Measurements from ENCODE around the gene LITAF. TPM values are rescaled to one million over a fixed set of nuclear protein-coding genes. Genes with fewer than 3 reads are reported as not detected.

LITAF gene
- total RNA-seq, 1 donor from 2014 or later = 5.3 TPM

- DNase-seq (ENCODE audit: low read depth) = no peak
Measured at GRCh38 chr16:11554053-11554452, 32.7 kb downstream of the LITAF start.

- no peak for DNase-seq (ENCODE audit: low read depth)
Measured at GRCh38 chr16:11553371-11553770, 33.3 kb downstream of the LITAF start.

- DNase-seq (ENCODE audit: low read depth) = no peak
Measured at GRCh38 chr16:11552440-11552839, 34.3 kb downstream of the LITAF start.

GRCh38 chr16:11551842-11552241, 34.9 kb downstream of the LITAF start:
- DNase-seq (ENCODE audit: low read depth) = no peak

- peak; percentile 28 for DNase-seq (ENCODE audit: low read depth)
Measured at GRCh38 chr16:11550791-11551498, 35.8 kb downstream of the LITAF start.

GRCh38 chr16:11547118-11547916, 39.4 kb downstream of the LITAF start:
- no peak for DNase-seq (ENCODE audit: low read depth)

- peak; percentile 64 for DNase-seq (ENCODE audit: low read depth)
Measured at GRCh38 chr16:11546608-11547061, 40.1 kb downstream of the LITAF start.

GRCh38 chr16:11543661-11544393, 42.9 kb downstream of the LITAF start:
- no peak for DNase-seq (ENCODE audit: low read depth)

- no peak for DNase-seq (ENCODE audit: low read depth)
Measured at GRCh38 chr16:11542069-11542744, 44.5 kb downstream of the LITAF start.

- DNase-seq (ENCODE audit: low read depth) = no peak
Measured at GRCh38 chr16:11539641-11540050, 47.1 kb downstream of the LITAF start.

GRCh38 chr16:11538880-11539279, 47.8 kb downstream of the LITAF start:
- no peak for DNase-seq (ENCODE audit: low read depth)

GRCh38 chr16:11536104-11536866, 50.4 kb downstream of the LITAF start:
- DNase-seq (ENCODE audit: low read depth) = no peak

- DNase-seq (ENCODE audit: low read depth) = no peak
Measured at GRCh38 chr16:11535494-11535893, 51.2 kb downstream of the LITAF start.

GRCh38 chr16:11534262-11534661, 52.5 kb downstream of the LITAF start:
- no peak for DNase-seq (ENCODE audit: low read depth)

GRCh38 chr16:11533588-11533987, 53.1 kb downstream of the LITAF start:
- DNase-seq (ENCODE audit: low read depth) = no peak

GRCh38 chr16:11530171-11530940, 56.4 kb downstream of the LITAF start:
- no peak for DNase-seq (ENCODE audit: low read depth)

GRCh38 chr16:11529285-11529684, 57.4 kb downstream of the LITAF start:
- no peak for DNase-seq (ENCODE audit: low read depth)

GRCh38 chr16:11528053-11528452, 58.7 kb downstream of the LITAF start:
- DNase-seq (ENCODE audit: low read depth) = no peak

GRCh38 chr16:11526655-11527350, 59.9 kb downstream of the LITAF start:
- DNase-seq (ENCODE audit: low read depth) = no peak

Measured in myocyte (in vitro differentiated cells).